ENCODE measurements around the gene PLXNA3.

Gene PLXNA3

GRCh38 chrX:154458116-154458953, at the start of gene PLXNA3:
TSS of gene PLXNA3 (plus strand) at chrX:154458281. CDS start at chrX:154460184, 1,903 bp downstream.
- in situ Hi-C loops (cut with MboI; ENCODE audit: low sequenced_read_pairs), result no loop called here

- in situ Hi-C loops (cut with MboI; ENCODE audit: low sequenced_read_pairs), result no loop called here
Measured at GRCh38 chrX:154408659-154409221, 49.3 kb upstream of the PLXNA3 start.

- in situ Hi-C loops (cut with MboI; ENCODE audit: low sequenced_read_pairs), result no loop called here
Measured at GRCh38 chrX:154409222-154409871, 48.7 kb upstream of the PLXNA3 start, which contains the start of gene DNASE1L1. TSS of gene DNASE1L1 (minus strand) at chrX:154409254. CDS start at chrX:154405568, 3,686 bp downstream.

DNA sequence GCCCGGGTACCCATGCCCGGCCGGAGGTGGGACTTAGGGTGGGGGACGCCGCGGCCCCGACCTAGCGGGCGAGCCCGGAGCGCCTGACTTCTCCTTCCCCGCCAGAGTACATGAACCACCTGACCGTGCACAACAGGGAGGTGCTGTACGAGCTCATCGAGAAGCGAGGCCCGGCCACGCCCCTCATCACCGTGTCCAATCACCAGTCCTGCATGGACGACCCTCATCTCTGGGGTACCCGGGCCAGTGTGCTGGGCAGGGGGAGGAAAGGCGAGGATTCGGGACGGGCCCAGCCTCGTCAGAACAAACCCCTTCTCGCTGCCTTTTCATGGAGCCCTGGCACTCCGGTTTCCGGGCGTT, 46.1 kb upstream of the PLXNA3 start:
- in situ Hi-C loops (cut with MboI; ENCODE audit: low sequenced_read_pairs), result no loop called here

GRCh38 chrX:154412468-154412867, 45.6 kb upstream of the PLXNA3 start:
- in situ Hi-C loops (cut with MboI; ENCODE audit: low sequenced_read_pairs), result no loop called here

- in situ Hi-C loops (cut with MboI; ENCODE audit: low sequenced_read_pairs), result no loop called here
Measured at GRCh38 chrX:154413142-154413541, 44.9 kb upstream of the PLXNA3 start.

GRCh38 chrX:154417157-154417556, 40.9 kb upstream of the PLXNA3 start:
- in situ Hi-C loops (cut with MboI; ENCODE audit: low sequenced_read_pairs), result no loop called here

- in situ Hi-C loops (cut with MboI; ENCODE audit: low sequenced_read_pairs), result no loop called here
Measured at GRCh38 chrX:154419189-154419588, 38.9 kb upstream of the PLXNA3 start.

DNA sequence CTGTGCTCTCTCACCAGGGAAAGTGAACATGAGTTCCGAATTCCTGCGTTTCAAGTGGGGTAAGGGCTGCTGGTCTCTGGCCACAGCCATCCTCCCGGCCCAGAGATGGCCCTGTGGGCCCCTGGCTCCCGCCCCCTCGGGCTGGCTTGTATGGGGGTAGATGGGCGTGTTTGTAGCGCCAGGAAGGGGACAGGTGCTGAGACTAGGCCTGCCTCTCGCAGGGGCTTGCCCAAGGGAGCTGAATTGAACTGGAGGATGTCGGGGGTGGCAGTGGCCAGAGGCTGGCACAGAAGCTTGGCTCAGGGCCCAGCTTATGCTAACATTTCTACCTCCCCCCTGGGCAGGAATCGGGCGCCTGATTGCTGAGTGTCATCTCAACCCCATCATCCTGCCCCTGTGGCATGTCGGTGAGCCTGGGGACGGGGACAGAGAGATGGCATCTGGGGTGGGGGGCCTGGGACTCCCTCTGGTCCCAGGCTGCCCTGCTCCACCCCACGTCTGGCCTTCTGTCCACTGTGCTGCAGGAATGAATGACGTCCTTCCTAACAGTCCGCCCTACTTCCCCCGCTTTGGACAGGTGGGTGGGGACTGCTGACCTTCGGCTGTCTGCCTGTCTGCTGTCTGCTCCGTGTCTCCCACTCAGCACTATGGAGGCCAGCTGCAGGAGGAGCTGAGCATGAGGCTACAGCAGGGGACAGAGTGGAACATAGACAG, 38.2 kb upstream of the PLXNA3 start:
- in situ Hi-C loops (cut with MboI; ENCODE audit: low sequenced_read_pairs), result no loop called here

- in situ Hi-C loops (cut with MboI; ENCODE audit: low sequenced_read_pairs), result no loop called here
Measured at GRCh38 chrX:154420402-154420756, 37.7 kb upstream of the PLXNA3 start.

DNA sequence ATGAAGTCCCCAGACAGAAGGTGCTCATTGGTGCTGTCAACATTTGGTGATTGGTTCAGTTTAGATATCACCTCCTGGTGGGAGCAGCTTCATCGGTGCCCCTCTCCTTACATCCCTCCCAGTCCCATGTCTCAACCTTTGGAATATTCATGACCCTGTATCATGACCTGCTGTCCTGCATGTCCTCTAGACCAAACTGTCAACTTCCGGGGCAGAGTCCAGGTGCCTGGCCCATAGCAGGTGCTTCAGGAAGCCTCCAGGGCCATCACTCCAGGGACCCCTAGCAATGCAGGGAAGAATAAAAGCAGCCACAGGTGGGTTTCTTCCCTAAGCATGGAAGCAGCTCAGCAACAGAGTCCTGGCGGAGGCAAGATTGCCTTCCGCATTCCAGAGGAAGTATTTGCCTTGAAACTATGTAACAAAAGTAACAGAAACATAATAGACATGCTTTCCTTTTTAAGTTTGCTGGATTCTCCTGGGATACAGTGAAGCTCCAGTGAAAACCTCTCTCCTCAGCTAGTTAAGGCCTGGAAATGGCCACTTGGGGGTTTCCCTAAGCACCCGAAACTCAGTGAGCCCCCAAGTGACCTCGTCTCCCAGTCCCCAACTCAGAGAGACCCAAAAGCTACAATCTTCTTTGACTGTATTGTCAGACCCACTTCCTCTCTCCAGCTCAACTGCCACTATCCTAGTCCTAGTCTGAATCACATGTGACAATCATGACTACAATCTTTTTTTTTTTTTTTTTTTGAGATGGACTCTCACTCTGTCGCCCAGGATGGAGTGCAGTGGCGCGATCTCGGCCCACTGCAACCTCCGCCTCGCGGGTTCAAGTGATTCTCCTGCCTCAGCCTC, 30.9 kb upstream of the PLXNA3 start:
- in situ Hi-C loops (cut with MboI; ENCODE audit: low sequenced_read_pairs), result no loop called here

DNA sequence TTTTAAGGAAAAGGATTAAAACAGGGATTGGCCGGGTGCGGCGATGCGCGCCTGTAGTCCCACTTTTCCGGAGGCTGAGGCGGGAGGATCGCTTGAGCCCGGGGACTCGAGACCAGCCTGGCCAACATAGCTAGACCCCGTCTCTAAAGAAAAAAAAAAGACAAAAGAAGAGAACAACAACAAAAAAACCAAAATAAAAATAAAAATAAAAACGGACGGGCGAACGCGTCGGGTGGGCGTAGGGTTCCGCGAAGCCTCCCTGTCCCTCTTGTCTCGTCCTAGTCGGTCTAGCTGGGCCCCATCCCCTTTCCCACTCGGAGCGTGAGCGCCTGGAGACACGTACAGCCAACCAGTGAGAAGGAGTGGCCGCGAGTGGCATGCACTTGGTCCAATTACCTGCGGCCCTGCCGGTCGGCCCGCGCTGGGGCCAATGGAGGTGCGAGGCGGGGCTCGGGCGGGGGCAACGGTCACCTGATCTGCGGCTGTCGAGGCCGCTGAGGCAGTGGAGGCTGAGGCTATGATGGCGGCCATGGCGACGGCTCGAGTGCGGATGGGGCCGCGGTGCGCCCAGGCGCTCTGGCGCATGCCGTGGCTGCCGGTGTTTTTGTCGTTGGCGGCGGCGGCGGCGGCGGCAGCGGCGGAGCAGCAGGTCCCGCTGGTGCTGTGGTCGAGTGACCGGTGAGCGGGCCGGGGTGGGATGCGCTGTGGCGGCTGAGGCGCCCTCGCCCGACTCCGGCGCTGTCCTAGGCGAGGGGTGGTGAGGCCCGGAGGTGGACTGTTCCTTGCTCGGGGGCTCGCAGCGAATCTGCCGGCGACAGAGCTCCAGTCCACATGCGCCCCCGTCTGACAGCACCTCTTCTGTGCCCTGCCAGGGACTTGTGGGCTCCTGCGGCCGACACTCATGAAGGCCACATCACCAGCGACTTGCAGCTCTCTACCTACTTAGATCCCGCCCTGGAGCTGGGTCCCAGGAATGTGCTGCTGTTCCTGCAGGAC, 29.6 kb upstream of the PLXNA3 start, which contains the start of gene ATP6AP1:
Gene ATP6AP1 (plus strand): TSS at position 502 of the 996 bp plus-strand sequence. CDS start 16 bp downstream, at position 518.
- in situ Hi-C loops (cut with MboI; ENCODE audit: low sequenced_read_pairs), result no loop called here

GRCh38 chrX:154429711-154430110, 28.4 kb upstream of the PLXNA3 start:
- in situ Hi-C loops (cut with MboI; ENCODE audit: low sequenced_read_pairs), result no loop called here

DNA sequence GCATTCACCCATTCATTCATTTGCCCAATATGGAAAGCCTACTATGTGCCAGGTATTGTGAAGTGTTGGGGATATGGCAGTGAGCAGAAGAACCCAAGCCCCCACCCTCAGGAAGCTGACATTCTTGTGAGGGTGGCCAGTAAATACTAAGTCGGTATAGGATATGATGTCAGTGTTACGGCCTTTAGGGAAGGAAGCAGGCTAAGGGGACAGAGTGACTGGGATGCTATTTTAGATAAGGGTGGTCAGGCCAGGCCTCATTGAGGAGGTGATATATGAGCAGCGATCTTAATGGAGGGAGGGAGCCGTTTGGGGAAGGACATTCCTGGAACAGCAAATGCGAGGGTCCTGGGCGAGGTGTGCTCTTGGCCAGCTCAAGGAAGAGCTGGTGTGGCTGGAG, 27.6 kb upstream of the PLXNA3 start:
- in situ Hi-C loops (cut with MboI; ENCODE audit: low sequenced_read_pairs), result no loop called here

DNA sequence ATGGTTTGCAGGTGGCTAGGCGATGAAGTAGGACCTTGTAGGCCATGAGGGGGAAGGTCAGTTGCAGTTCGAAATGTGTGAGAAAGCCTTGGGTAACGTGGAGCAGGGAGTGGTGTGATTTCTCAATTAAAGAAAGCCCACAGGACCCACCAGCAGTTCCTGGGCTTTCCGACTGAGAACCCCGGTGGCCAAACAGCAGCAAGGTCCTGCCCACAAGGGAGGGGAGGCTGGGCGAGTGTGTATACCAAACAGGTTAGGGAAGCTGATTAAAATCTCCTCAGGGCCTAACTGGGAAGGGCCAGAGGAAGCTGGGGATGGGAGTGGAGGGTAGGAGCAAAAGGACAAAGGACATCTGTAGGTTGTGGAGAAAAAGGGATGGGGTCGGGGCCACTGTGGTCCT, 27.2 kb upstream of the PLXNA3 start:
- in situ Hi-C loops (cut with MboI; ENCODE audit: low sequenced_read_pairs), result no loop called here

- in situ Hi-C loops (cut with MboI; ENCODE audit: low sequenced_read_pairs), result no loop called here
Measured at GRCh38 chrX:154431341-154431740, 26.7 kb upstream of the PLXNA3 start.

- in situ Hi-C loops (cut with MboI; ENCODE audit: low sequenced_read_pairs), result no loop called here
Measured at GRCh38 chrX:154432210-154432609, 25.9 kb upstream of the PLXNA3 start.

DNA sequence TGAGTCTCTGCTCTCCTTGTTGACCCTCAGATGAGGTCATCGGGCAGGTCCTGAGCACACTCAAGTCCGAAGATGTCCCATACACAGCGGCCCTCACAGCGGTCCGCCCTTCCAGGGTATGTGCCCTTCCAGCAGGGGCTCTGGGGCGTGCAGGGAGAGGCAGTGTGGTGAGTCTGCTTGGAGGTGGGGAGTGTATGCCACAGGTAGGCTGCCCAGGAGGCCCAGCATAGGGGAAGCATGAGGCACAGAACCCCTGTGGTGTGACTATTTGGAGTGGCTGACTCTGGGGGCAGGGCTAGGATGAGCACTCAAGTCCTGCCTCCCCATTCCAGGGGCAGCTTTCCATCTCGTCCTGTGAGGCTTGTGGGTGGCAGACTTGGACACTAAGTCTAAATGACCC, 24.5 kb upstream of the PLXNA3 start:
- in situ Hi-C loops (cut with MboI; ENCODE audit: low sequenced_read_pairs), result no loop called here

Data from HL-60/S4 treated with phorbol 12-myristate 13-acetate at 8.2 ng/mL for 4 days and 3 days (cell line).